ENCODE results near the gene CRYL1.

- TF ChIP-seq, protein P1, sequence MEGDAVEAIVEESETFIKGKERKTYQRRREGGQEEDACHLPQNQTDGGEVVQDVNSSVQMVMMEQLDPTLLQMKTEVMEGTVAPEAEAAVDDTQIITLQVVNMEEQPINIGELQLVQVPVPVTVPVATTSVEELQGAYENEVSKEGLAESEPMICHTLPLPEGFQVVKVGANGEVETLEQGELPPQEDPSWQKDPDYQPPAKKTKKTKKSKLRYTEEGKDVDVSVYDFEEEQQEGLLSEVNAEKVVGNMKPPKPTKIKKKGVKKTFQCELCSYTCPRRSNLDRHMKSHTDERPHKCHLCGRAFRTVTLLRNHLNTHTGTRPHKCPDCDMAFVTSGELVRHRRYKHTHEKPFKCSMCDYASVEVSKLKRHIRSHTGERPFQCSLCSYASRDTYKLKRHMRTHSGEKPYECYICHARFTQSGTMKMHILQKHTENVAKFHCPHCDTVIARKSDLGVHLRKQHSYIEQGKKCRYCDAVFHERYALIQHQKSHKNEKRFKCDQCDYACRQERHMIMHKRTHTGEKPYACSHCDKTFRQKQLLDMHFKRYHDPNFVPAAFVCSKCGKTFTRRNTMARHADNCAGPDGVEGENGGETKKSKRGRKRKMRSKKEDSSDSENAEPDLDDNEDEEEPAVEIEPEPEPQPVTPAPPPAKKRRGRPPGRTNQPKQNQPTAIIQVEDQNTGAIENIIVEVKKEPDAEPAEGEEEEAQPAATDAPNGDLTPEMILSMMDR (IDR thresholded peaks at IDR 0.05; ENCODE audit: insufficient read depth, low read length, poor library complexity, severe bottlenecking): no peak
- no peak for TF ChIP-seq EZH2phosphoT487 (conservative IDR thresholded peaks at IDR 0.05; ENCODE audit: low read length)
These were observed 138.2 kb downstream of the CRYL1 start for GRCh38 chr13:20387441-20387971.

All from SU-DHL-6 (cell line).